ENCODE results near the gene BTNL8. TPM values are rescaled to one million over a fixed set of nuclear protein-coding genes. Genes with fewer than 3 reads are reported as not detected.

BTNL8 gene
- 10 to 100 TPM in 1 of 6 donors, 1 to 10 TPM in 4, not detected in 1; 1.2 to 10.0 (median 3.6) TPM for total RNA-seq

DNA sequence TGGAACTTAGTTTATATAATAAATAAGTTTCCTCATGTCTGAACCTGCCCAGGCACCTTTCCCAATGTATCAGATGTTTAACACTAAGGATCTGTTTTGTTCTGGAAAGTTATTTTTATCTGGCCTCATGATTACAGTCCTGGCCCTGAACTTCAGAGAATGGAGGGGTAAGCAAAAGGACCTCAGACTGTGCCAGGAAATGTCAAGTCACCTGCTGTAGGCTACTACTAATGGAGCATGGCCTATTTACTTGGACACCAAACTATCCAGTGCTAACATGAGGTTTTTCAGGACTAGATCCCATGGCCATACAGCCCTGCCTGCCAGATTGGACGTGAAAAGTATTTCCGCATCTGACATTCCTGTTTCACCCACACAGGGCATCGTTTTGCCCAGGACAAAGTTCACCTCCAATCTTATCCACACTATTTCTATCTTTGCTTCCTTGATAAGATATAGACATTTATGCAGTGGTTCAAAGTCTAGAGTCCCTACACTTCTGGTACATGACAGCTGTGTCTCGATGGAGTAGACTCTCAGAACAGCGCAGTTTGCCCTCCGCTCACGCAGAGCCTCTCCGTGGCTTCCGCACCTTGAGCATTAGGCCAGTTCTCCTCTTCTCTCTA, at the start of gene BTNL8:
Gene BTNL8 (plus strand): TSS at position 539 of the 626 bp plus-strand sequence. CDS start 152 bp downstream, outside the sequence.
- ATAC-seq (ENCODE audit: low FRiP score in 2 of 2) (no peak), DNase-seq (no peak)
- peak within 1 kb of the TSS in 3 of 4 donors; percentile 30 to 82 (median 45) for H3K27ac ChIP-seq
- 92 to 94% methylated on average over 9 of the region's 9 CpGs for WGBS, 2 donors
- no peak within 1 kb of the TSS for H3K4me3 ChIP-seq
- H3K9me3 ChIP-seq: peaks cover 0 to 4% (median 0%) of the 10 kb centered on the region in 4 donors
- H3K4me1 ChIP-seq: peaks cover 0 to 12% (median 2%) of the 10 kb centered on the region in 4 donors
- no peaks in the 10 kb centered on the region for H3K36me3 ChIP-seq
- no peaks in the 10 kb centered on the region for H3K27me3 ChIP-seq
- no peak for TF ChIP-seq CTCF (IDR thresholded peaks at IDR 0.05)
- TF ChIP-seq EP300 (IDR thresholded peaks at IDR 0.05): no peak
- TF ChIP-seq POLR2A (IDR thresholded peaks at IDR 0.05): no peak
- TF ChIP-seq POLR2AphosphoS5 (IDR thresholded peaks at IDR 0.05): no peak

DNA sequence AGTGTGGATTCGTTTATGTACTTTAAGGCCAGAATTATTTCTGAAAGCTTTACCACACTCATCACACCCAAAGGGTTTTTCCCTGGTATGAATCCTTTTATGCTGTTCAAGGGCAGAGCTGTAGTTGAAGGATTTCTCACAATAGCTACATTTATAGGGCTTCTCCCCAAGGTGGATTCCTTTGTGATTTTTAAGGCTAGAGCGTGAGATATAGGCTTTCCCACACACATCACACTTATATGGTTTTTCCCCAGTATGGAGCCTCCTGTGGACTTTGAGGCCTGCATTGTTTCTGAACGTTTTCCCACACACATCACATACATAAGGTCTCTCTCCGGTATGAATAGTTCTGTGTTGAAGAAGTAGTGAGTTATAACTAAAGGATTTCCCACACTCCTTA, 49.1 kb upstream of the BTNL8 start:
- TF ChIP-seq POLR2AphosphoS5 (IDR thresholded peaks at IDR 0.05): no peak
- TF ChIP-seq POLR2A (IDR thresholded peaks at IDR 0.05): no peak
- TF ChIP-seq CTCF (IDR thresholded peaks at IDR 0.05): no peak
- TF ChIP-seq EP300 (IDR thresholded peaks at IDR 0.05): no peak
- Histone ChIP-seq H3K36me3 (peaks cover 6 to 48% (median 24%) of the 10 kb centered on the region in 4 donors), H3K4me1 (peaks cover 0 to 11% (median 5%) of the 10 kb centered on the region in 4 donors), H3K4me3 (no peak overlapping the region), H3K9me3 (peaks cover 0 to 15% (median 9%) of the 10 kb centered on the region in 4 donors), H3K27me3 (no peaks in the 10 kb centered on the region), H3K27ac (no peak overlapping the region)
- ATAC-seq (ENCODE audit: low FRiP score in 2 of 2) (no peak), DNase-seq (no peak)
- 88 to 93% methylated on average over 4 of the region's 4 CpGs for whole genome bisulfite sequencing, 2 donors

DNA sequence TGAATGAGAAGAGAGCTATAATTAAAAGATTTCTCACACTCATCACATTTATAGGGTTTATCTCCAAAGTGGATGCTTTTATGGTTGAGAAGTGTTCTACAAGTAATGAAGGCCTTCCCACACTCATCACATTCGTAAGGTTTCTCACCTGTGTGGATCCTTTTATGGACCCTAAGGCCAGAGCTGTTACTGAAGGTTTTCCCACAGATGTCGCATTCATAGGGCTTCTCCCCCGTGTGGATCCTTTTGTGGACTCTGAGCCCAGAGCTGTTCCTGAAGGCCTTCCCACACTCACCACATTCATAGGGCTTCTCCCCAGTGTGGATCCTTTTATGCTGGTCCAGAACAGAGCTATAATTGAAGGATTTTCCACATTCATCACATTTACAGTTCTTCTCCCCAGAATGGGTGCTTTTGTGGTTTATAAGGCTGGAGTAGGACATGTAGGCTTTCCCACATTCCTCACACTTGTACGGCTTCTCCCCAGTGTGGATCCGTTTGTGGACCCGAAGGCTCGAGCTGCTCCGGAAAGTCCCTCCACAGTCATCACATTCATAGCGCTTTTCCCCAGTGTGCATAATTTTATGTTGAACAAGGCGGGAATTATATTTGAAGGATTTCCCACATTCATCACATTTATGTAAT, 48.4 kb upstream of the BTNL8 start:
- no peak for ATAC-seq (ENCODE audit: low FRiP score in 2 of 2)
- H3K9me3 ChIP-seq: peaks cover 0 to 15% (median 9%) of the 10 kb centered on the region in 4 donors
- no peak for TF ChIP-seq POLR2A (IDR thresholded peaks at IDR 0.05)
- no peak for TF ChIP-seq EP300 (IDR thresholded peaks at IDR 0.05)
- no peak for TF ChIP-seq POLR2AphosphoS5 (IDR thresholded peaks at IDR 0.05)
- TF ChIP-seq CTCF (IDR thresholded peaks at IDR 0.05): no peak
- H3K27me3 ChIP-seq: no peaks in the 10 kb centered on the region
- no peak overlapping the region for H3K4me3 ChIP-seq
- WGBS, 2 donors: 96 to 98% methylated on average over 10 of the region's 10 CpGs
- H3K36me3 ChIP-seq: peaks cover 6 to 53% (median 26%) of the 10 kb centered on the region in 4 donors
- H3K4me1 ChIP-seq: peaks cover 0 to 11% (median 5%) of the 10 kb centered on the region in 4 donors
- DNase-seq: no peak
- no peak overlapping the region for H3K27ac ChIP-seq

- H3K4me3 ChIP-seq: no peak overlapping the region
- peaks cover 6 to 58% (median 26%) of the 10 kb centered on the region in 4 donors for H3K36me3 ChIP-seq
- WGBS, 2 donors: 87 to 90% methylated on average over 4 of the region's 4 CpGs
- DNase-seq: no peak
- no peak for ATAC-seq (ENCODE audit: low FRiP score in 2 of 2)
- no peaks in the 10 kb centered on the region for H3K27me3 ChIP-seq
- H3K4me1 ChIP-seq: peaks cover 0 to 11% (median 5%) of the 10 kb centered on the region in 4 donors
- H3K27ac ChIP-seq: no peak overlapping the region
- no peak for TF ChIP-seq POLR2A (IDR thresholded peaks at IDR 0.05)
- TF ChIP-seq EP300 (IDR thresholded peaks at IDR 0.05): no peak
- TF ChIP-seq POLR2AphosphoS5 (IDR thresholded peaks at IDR 0.05): no peak
- no peak for TF ChIP-seq CTCF (IDR thresholded peaks at IDR 0.05)
- H3K9me3 ChIP-seq: peaks cover 0 to 15% (median 9%) of the 10 kb centered on the region in 4 donors
Measured at GRCh38 chr5:180852495-180852894, 46.5 kb upstream of the BTNL8 start.

Data from upper lobe of left lung (tissue), 6 donors.